H1 (cell line): ENCODE measurements around the gene IFT20.

Experiments used
- SP4 ChIP-seq: IDR thresholded peaks from 2 replicates; pipeline ENCODE4 v1.6.1; 2012; ENCODE audit warnings: low read length, inconsistent platforms
- ZNF274 ChIP-seq: IDR thresholded peaks from 2 replicates; pipeline ENCODE4 v1.7.0; 2012; ENCODE audit warnings: low read length, borderline replicate concordance; ENCODE audit errors: extremely low read depth

GRCh38 chr17:28335959-28336871, 943 bp upstream of the IFT20 start:
- TF ChIP-seq SP4 (no peak), ZNF274 (no peak)
